ENCODE results near the gene CDR2L.

GRCh38 chr17:74954665-74955421 lies 32.6 kb upstream of the CDR2L start:
- no peak for TF ChIP-seq POLR2AphosphoS5 (IDR thresholded peaks at IDR 0.05; ENCODE audit: low read depth, low read length)
- no peak for TF ChIP-seq TAF1 (IDR thresholded peaks at IDR 0.05; ENCODE audit: borderline replicate concordance, insufficient read depth, low read length)

All from PFSK-1 (cell line).